WI38 (cell line): ENCODE measurements around the gene CFAP77.

Source experiments
- H3K4me3 ChIP-seq: 2 replicates; pipeline ENCODE4 v1.5.1; 2011; ENCODE audit warnings: low read depth, mild to moderate bottlenecking, control low read depth, low read length
- CTCF ChIP-seq: IDR thresholded peaks from 2 replicates; pipeline ENCODE4 v1.5.1; 2012; ENCODE audit warnings: low read depth, mild to moderate bottlenecking, control low read depth, low read length

Gene CFAP77

GRCh38 chr9:132487980-132488535 lies 78.0 kb downstream of the CFAP77 start:
- no peak overlapping the region for H3K4me3 ChIP-seq
- no peak for TF ChIP-seq CTCF

GRCh38 chr9:132488626-132489025 lies 78.6 kb downstream of the CFAP77 start:
- TF ChIP-seq CTCF = no peak
- H3K4me3 ChIP-seq = no peak overlapping the region

- no peak overlapping the region for H3K4me3 ChIP-seq
- TF ChIP-seq CTCF = no peak
Observed at GRCh38 chr9:132489536-132489935, 79.5 kb downstream of the CFAP77 start.

GRCh38 chr9:132494857-132495256 lies 84.8 kb downstream of the CFAP77 start:
- no peak for TF ChIP-seq CTCF
- H3K4me3 ChIP-seq = no peak overlapping the region

GRCh38 chr9:132497731-132498130 lies 87.7 kb downstream of the CFAP77 start:
- no peak overlapping the region for H3K4me3 ChIP-seq
- TF ChIP-seq CTCF = no peak

GRCh38 chr9:132498531-132499210 lies 88.7 kb downstream of the CFAP77 start:
- TF ChIP-seq CTCF = no peak
- H3K4me3 ChIP-seq = no peak overlapping the region

- H3K4me3 ChIP-seq = no peak overlapping the region
- TF ChIP-seq CTCF = no peak
Observed at GRCh38 chr9:132499251-132499650, 89.2 kb downstream of the CFAP77 start.
